GM15510 (cell line): ENCODE results near the gene DYNLT2.

Source experiments
- POLR2A ChIP-seq: IDR thresholded peaks from 3 replicates; pipeline ENCODE4 v1.6.1; 2011; ENCODE audit warnings: borderline replicate concordance; ENCODE audit not compliant: insufficient read length; ENCODE audit errors: extremely low read depth

The DYNLT2 gene

GRCh38 chr6:169787797-169788196 is 36.4 kb upstream of the DYNLT2 start:
- TF ChIP-seq POLR2A, result no peak

DNA sequence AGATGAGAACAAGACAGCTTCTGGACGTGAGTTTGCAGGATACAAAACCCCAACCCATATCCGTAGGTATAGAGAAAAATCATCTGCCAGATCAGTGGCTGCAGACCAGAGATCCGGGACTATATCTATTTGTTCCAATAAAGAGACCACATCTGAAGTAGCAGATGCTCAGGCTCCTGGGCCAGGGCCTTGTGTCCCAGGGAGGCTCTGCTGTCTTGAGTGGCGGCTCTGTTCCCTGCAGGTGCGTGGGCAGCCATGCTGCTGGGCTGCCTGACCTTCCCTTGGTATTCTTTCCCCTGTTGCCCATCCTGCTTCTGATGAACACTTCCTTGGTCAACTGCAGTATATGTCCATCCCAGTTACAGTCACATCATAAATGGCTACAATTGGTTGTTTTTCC is 35.0 kb upstream of the DYNLT2 start:
- no peak for TF ChIP-seq POLR2A

GRCh38 chr6:169785566-169785965 is 34.2 kb upstream of the DYNLT2 start:
- no peak for TF ChIP-seq POLR2A

- no peak for TF ChIP-seq POLR2A
These were observed 33.5 kb upstream of the DYNLT2 start for GRCh38 chr6:169784821-169785340.

GRCh38 chr6:169783971-169784820 is 32.8 kb upstream of the DYNLT2 start:
- no peak for TF ChIP-seq POLR2A

DNA sequence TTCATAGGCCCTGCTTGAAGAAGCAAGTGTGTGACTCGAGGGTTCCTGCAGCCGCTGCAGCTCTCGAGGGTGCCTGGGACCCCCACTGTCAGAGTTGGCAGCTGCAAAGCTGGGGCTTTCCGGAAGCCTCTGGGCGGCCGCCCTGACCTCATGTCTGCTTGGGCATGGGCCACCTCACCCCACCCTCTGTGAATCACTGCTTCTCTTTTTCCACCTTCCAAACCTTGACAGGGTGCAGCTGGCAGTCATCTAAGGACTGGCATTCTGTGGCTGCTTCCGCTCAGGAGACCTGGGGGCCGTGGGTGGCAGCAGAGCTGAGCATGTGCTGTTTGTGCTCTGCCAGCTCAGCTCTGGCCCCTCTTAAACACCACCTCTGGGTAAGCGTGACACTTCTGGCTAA is 32.0 kb upstream of the DYNLT2 start:
- TF ChIP-seq POLR2A, result no peak

DNA sequence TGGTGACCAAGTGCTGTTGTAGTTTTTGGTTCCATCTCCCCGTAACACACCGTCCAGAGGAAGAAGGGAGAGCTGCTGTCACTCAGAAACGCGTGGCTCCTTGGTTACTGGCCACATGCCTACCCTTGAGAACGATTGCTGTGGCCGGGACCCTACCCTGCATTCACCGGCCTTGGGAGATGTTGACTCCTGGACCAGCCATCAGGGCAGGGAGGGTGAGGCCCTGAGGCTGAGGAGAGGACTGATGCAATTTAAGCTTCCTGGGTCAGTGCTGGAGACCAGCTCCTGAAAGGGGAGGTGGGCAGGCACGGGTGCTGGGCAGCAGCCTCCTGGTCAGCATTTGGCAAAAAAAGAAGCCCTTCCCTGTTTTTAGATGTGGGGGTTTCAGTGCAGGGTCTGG is 31.6 kb upstream of the DYNLT2 start:
- no peak for TF ChIP-seq POLR2A

- no peak for TF ChIP-seq POLR2A
These were observed 29.3 kb upstream of the DYNLT2 start for GRCh38 chr6:169780571-169781091.

DNA sequence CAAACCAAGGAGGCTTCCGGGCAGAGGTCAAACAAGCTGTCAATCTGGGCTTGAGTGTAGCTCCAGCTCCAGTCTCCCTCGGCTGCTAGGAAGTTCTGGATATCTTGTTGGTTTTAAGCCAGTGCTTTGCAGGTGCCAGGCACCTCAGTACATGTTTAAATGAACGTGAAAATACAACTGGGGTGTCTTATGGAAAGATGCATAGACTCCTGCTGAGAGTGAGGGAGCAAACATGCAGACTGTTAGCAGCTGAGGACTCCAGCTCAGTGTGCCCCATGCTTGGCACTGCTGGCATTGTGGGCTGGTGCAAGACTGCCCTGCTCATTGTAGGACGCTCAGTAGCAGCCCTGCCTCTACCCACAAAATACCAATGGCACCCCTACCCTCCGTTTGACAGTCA is 28.5 kb upstream of the DYNLT2 start:
- TF ChIP-seq POLR2A, result no peak

DNA sequence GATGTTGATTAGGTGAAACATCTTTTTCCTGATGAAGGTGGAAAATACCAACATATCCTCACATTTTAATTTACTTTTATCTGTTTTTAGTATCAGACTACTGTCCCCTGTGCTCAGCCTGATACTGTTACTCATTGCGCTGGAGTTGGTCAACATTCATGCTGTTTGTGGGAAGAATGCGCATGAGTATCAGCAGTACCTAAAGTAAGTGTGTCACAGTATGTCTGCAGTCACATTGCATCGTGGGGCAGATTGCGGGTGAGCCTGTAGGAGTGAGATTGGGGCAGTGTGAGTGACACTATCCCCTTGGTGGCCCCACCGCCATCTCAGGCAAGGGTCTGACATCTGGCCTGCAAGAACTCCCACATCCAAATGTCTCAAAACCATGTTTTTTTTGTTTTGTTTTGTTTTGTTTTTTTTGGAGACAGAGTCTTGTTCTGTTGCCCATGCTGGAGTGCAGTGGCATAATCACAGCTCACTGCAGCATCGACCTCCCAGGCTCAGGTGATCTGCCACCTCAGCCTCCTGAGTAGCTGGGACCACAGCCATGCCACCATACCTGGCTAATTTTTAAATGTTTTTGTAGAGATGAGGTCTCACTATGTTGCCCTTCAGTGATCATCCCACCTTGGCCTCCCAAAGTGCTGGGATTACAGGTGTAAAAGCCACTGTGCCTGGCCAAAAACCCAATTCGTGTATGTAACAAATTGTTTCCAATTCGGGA is 27.9 kb upstream of the DYNLT2 start:
- TF ChIP-seq POLR2A, result no peak

DNA sequence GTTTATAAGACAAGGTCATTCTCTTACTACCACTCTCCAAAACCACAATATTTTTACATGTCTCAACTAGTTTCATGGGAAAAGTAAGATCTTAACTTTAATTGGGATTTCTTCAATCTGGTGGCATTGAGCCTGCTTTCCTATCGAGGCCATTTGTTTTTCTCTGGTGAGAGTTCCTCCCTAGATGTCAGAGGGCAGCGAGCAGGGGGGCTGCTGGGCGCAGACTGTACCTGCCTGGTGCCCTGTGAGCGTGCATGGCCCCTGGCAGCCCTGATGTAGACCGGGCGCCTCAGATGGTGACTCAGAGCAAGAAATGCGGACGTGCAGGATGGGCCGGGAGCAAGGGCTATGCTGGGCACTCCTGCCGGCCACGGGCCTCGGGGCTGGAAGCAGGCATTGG is 27.3 kb upstream of the DYNLT2 start:
- TF ChIP-seq POLR2A, result no peak

DNA sequence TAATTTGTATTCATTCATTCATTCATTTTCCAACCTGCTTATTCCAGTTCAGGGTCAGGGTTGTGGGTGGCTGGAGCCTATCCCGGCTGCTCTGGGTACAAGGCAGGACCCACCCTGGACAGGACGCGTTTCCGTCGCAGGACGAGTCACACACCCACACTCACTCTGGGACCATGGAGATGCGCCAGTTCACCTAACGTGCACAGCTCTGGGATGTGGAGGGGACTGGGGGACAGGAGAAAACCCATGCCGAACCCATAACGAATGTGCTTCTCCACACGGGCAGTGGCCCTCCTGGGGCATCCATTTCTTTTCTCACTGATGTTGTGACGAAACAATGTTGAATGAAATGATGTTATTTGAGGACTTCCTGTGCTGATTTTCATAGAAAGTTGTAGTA is 26.5 kb upstream of the DYNLT2 start:
- no peak for TF ChIP-seq POLR2A

DNA sequence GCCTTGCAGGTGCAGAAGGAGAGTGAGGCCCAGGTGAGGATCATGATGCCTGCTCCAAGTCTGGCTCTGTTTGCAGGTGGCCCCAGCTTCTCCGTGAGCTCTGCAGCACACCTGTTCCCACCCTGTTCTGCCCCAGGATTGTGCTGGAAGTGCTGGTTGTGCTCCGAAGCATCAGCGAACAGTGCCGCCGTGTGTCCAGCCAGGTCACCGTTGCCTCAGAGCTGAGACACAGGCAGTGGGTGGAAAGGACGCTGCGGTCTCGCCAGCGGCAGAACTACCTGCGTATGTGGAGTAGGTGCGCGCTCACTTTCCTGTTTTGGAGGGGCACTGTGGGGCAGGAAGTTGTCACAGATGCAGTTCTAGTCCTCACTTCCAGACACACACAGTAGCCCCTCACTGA is 25.0 kb upstream of the DYNLT2 start:
- no peak for TF ChIP-seq POLR2A

DNA sequence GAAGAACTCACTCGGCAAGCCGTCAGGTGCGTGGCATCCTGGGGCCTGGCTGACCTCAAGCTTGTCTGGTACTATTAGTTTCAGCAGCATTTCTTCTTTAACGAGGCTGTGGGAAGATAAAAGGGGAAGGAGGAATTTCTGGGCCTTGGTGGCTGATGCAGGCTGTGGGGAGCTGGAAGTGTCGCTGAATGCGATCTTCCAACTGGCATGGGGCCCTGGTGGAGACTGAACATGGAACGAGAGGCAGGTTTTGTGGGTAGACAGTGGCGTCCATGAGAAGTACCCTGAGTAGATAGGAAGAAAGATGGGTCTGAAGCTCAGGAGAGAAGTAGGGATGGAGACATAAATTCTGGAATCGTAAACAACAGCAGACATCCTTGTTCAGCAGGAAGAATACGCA is 23.9 kb upstream of the DYNLT2 start:
- TF ChIP-seq POLR2A, result no peak

DNA sequence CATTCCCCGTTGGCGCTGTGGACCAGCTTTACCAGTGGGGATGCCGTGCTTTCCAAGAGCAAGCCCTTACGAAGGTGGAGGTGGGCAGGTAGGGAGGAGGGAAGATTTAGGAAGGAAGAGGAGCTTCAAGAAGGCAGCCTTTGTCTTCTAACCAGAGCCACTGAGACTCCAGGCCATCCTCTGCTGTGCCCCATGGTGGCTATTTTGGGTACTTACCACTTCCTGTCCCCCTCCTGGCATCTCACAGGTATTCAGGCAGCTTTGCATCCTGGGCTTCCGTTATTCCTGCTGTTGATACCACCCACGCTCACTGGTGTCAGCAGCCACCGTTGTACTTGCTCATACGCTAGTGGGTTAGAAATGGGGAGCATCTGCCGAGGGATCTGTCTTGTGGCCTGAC is 23.0 kb upstream of the DYNLT2 start:
- no peak for TF ChIP-seq POLR2A
